Cortex of kidney (tissue), 1 donor: ENCODE measurements around the gene ZBTB3.
"Not testable (repeated sequence)": the region's sequence is repeated elsewhere in the genome, so short reads cannot be mapped to it uniquely, and the experiment has no call there.

Experiments used
- DNase-seq: peaks from one replicate; lab custom pipeline; 2025; lab: John Stamatoyannopoulos, UW

Gene ZBTB3

GRCh38 chr11:62716206-62716605, 37.8 kb downstream of the ZBTB3 start:
- DNase-seq, result no peak

- no peak for DNase-seq
These were observed 38.5 kb downstream of the ZBTB3 start for GRCh38 chr11:62715150-62716130.

- no peak for DNase-seq
These were observed 40.6 kb downstream of the ZBTB3 start for GRCh38 chr11:62713343-62713742.

GRCh38 chr11:62712861-62713260, 41.1 kb downstream of the ZBTB3 start:
- no peak for DNase-seq

DNA sequence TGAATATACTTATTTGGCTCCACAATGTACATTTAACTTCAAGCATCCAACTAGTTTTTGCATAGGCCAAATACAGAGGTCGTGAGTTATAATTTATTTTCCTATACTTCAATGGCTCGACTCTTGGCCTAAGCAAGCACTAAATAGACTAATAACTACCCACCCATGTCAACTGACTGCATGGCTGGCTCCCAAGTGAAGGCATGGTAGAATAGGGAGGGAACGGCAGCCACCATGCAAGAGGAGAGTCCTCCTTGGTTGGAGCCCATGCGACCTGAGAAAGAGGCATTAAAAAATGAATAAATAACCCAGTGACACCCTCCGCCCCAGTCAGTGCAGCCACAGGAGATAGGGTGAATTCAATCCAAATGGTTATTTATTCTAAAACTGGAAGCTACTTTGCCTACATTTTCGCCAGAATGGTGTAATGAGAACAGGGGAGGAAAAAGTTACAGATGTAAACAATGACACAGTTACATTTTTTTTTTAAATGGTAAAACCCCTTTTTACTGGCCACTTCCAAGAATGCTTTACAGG, 41.6 kb downstream of the ZBTB3 start:
- no peak for DNase-seq

- no peak for DNase-seq
These were observed 44.0 kb downstream of the ZBTB3 start for GRCh38 chr11:62710001-62710345.

GRCh38 chr11:62709247-62710000, 44.5 kb downstream of the ZBTB3 start:
- DNase-seq, result no peak

GRCh38 chr11:62708793-62709192, 45.2 kb downstream of the ZBTB3 start:
- no peak for DNase-seq

- no peak for DNase-seq
These were observed 45.6 kb downstream of the ZBTB3 start for GRCh38 chr11:62708392-62708791.

- DNase-seq, result no peak
These were observed 46.6 kb downstream of the ZBTB3 start, which contains the start of the genes BSCL2 and GNG3 for GRCh38 chr11:62707277-62707861. TSS of gene BSCL2 (minus strand) at chr11:62707424. CDS start at chr11:62707195, 229 bp downstream. TSS of gene GNG3 (plus strand) at chr11:62707676. CDS start at chr11:62708296, 620 bp downstream.

GRCh38 chr11:62706850-62707247, 47.1 kb downstream of the ZBTB3 start:
- no peak for DNase-seq

- peak; percentile 71 for DNase-seq
These were observed 47.8 kb downstream of the ZBTB3 start for GRCh38 chr11:62705880-62706849.

GRCh38 chr11:62705413-62705812, 48.5 kb downstream of the ZBTB3 start:
- DNase-seq, result no peak

GRCh38 chr11:62703921-62704320, 50.0 kb downstream of the ZBTB3 start:
- not testable (repeated sequence) for DNase-seq

DNA sequence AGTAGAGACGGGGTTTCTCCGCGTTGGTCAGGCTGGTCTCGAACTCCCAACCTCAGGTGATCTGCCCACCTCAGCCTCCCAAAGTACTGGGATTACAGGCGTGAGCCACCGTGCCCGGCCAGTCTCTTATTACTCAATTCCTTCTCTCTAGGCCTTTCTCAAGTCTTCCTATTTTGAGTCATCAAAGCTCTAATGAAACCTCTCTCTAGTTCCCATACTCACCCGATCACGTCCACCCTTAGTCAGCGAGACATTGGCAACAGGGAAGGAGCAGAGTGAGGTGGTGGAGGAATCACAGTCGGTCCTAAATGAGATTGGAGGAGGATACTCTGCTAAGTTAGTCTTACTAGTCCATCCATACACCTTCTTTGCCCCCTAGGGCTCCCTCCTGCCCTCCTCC, 51.7 kb downstream of the ZBTB3 start:
- no peak for DNase-seq
